TTC549 (cell line): ENCODE data around the gene PDPR.
"Not testable (repeated sequence)": the region's sequence is repeated elsewhere in the genome, so short reads cannot be mapped to it uniquely, and the experiment has no call there.

Experiments used
- FAIRE-seq: peaks from 2 replicates; lab custom pipeline; 2012; peaks lifted over from hg19 to GRCh38; lab: Jason Lieb, UNC

Gene PDPR

DNA sequence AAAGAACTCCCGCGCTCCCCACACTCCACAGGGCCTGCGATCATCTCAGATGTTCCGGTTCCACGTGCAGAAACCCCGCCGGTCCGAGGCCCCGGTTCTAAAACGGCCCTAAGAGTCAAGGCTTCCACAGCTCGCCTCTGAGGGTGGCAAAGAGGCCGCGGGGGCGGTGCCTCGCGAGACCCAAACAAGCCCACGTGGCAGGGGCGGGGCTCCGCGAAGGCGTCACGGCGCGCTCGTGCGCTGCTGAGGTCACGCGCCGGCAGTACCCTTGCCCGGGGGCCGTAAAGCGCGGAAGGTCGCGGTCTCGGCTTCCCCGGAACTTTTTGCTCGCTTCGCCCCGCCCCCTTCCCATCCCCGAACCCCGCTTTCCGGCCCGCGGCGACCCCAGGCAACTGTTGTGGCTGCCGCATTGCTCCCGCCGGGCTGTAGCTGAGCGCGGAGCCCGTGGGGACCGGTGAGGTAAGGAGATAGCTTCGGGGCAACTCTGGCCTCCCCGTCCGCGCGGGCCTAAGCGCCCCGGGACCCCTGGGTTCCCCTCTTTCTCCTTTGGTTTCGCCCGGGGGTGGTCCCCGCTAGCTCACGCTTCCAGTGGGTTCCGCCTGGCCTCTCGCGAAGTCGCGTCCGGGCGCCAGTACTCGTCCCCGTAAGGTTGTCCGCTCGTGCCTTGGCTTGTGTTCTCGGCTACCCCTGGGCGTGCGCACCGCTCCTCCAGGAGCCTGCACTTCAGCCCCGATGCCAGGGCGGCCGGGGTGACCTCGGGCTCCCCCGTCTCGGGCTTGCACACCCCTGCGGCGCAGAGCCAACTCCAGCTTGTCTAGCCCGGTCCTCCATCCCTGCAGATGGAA, at the start of gene PDPR:
TSS of gene PDPR (plus strand) at position 351 of the 845 bp plus-strand sequence. CDS start 6,161 bp downstream, outside the sequence.
- FAIRE-seq = not testable (repeated sequence)

DNA sequence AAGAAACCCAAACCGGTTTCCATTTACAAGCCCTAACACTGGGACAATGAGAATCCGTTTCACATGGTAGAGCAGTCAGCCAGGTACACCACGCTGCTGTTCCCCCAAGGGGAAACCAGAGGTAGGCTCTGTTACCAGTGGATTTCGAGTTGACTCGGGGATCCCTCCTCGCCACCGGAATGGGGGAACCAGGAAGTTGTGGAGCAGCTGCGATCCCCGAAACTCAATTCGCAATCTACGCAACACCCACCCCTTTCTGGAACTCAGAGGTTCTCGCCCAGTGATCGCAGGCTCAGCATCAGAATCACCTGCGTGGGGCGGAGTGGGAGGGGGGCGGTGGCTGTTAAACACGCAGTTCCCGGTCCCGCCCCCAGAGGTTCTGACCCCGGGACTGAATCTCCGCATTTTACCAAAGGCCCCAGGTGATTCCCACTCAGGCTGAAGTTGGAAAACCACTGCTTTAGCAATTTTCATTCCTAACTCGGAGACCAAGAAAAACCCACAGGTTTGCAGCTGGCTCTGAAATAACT, 49.2 kb upstream of the PDPR start:
- not testable (repeated sequence) for FAIRE-seq

DNA sequence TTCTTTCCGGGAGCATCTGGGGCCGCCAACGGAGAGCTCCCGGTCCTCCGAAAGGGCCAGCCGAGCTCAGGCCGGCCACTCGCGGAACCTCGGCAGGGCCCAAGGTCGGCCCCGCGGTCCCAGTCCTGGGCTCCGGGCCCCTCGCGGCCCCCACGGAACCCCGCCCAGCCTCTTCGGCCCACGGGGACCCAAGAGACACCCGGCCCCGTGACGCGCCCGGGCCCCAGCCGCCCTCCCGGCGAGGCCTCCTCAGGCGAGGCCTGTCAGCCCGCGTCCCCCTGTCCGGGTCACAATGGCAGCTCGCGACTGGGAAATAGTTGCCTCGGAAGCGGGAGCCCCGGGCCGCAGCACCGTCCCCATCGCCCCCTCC, 48.8 kb upstream of the PDPR start:
- not testable (repeated sequence) for FAIRE-seq

DNA sequence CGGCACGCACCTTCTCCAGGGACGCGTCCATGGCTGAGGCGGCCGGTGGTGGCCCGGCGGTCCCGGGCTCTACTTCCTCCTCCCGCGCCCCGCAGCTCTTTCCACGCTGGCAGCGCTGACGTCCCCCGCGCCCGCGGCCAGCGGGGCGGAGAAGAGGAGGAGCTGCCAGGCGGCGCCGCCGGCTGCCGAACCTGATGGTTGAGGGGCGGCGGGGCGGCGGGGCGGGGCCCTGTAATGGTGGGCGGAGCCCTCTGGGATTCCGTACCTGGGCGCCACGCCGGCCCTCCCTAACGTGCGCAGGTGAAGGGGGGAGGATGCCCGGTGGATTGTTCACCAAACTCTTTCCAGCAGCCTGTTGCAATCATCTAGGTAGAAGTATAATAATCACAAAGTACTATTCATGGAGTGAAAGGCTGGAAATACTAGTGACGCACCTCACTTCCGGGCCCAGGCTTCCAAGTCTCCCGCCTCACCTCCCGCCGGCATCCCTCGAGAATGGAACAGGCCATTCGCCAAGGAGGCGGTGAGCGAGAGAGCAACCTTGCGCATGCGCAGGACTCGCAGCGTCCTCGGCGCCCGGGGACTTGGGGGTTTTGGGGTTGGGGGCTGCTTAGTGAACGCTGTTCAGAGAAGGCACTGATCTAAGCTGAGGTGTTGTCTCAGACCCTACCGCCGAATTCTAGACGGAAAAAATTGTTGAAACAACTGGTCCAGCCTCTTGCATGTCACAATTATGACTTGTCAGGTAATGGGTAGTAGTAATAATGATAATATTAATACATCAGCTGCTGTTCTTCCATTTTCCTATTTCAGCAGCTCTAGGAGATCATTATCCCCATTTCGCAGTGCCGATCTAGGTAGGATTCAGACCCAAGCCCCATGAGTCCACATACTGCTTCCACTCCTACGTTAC, 48.1 kb upstream of the PDPR start:
- FAIRE-seq = not testable (repeated sequence)

DNA sequence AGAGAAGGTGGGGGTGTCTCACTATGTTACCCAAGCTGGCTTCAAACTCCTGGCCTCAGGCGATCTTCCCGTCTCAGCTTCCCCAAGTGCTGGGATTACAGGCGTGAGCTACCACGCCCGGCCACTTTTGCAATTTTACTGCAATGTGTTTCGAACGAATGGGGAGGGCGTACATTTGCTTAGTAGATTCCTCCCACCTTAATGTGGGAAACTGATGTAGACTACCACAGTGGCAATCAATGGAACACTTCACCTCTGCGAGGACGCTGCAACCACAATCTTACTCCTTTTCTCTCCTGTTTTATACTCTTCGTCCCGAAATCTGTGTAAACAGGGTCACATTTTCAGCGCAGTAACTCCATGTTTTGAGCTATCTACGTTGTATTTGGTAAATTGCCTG, 47.4 kb upstream of the PDPR start:
- not testable (repeated sequence) for FAIRE-seq

DNA sequence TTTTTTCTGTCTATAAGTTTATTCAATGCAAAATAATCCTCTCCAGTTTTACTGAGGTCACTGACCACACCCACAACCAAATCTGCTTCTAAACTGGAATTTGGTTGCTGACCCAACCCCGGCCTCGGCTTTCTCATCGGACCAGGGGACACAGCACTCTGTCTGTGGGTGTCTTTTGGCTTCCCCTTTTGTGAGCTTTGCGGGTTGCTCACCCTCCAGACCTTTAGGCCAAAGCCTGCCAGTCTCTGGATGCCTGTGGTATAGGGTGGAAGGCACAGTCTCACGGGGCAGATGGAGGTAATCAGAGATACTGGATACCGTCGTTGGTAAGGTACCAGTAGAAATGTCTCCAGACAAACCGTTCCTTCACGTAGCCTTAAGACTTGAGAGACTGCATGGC, 35.1 kb upstream of the PDPR start:
- not testable (repeated sequence) for FAIRE-seq

DNA sequence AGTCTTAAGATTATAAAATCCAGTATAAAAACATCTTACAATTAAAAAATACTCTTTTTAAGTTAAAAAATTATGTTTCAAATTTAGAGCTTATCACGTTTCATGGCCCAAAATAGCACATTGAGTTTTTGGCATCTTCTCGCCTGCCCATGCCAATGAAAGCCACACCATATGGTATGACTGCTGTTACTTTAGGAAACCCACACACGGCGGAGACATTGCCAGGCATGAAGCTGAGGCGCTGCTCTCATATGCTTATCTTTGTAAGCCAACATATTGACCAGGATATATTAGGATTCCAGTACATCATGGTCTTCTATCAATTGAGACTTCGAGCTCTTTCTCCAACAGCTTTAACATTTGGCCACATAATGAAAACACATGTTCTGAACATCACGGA, 32.9 kb upstream of the PDPR start:
- not testable (repeated sequence) for FAIRE-seq

DNA sequence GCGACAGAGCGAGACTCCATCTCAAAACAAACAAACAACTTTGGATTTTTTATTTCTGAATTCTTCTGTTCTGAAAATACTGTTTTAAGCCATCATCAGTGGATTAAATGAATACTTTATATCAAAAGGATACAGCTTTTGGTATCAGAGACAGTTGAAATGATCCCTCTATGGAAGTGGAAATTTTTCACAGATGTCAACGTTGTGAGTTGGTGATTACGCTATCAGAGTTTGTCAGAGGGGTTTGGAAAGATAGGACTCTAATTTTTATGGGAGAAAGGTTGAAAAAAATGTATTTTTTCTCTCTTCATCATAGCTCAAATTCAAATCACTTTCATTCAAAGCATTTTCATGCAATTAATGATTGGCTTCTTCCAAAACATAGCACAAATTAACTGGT, 30.2 kb upstream of the PDPR start:
- not testable (repeated sequence) for FAIRE-seq

DNA sequence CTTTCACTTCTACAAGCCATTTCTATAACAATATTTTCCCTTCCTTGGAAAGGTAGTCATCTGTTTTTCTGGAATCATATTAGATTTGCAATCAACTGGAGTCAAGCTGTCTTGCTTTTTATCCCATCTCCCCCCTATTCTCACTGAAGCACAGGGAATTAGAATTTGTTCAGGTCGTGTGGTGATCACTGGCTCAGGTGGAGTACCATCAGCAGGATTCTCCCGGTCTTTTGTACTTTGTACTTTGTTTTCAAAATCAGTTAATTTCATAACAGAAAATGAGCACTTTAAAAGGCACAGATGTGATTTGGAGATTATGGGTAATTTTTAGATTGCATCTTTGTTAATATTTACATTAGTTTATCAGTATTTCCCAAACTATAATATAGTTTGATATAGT, 26.0 kb upstream of the PDPR start:
- FAIRE-seq = not testable (repeated sequence)

DNA sequence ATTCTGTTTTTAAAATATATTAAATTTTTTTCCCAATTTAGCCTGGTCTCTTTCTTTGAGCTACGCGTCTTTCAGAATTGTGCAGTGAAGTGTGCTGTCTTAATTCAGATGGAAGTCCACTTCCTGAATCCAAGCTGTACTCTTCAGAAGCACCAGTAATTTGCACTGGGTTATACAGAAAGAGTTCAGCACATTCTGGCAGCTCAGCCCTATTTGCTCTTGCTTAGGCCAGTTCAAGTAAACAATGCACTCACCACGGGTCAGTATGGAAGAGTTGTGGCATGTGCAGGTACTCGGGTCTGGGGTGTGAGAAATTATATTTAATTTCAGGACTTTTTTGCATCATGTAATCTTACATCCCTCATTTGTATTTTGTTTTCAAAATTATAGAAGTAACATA, 25.3 kb upstream of the PDPR start:
- not testable (repeated sequence) for FAIRE-seq

DNA sequence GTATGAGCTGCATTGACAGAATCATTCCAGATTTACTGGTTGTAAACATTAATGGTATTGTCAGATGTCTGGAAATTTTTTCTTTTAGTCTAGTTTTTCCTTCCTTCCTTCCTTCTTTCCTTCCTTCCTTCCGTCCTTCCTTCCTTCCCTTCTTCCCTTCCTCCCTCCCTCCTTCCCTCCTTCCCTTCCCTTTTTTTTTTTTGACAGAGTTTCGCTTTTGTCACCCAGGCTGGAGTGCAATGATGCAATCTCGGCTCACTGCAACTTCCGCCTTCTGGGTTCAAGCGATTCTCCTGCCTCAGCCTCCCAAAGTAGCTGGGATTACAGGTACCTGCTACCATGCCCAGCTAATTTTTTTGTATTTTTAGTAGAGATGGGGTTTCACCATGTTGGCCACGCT, 24.8 kb upstream of the PDPR start:
- FAIRE-seq = not testable (repeated sequence)

DNA sequence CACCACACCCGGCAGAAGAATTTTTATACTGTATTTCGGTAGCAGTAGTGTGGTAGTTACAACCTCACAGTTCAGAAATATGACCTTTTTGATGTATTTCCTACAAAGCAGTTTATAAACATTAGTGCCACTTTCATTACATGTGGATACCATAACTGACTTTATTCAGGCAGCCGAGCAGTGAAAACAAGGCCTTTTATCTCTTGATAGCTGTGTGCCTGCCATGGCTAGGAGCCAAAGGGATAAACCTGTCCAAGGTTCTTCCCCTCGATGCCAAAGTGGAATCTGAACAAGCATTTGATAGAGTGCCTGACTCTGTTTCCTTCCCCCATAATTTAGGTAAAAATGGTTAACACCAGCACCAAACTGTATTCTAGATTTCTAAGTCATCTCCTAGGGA, 23.0 kb upstream of the PDPR start:
- FAIRE-seq = not testable (repeated sequence)

DNA sequence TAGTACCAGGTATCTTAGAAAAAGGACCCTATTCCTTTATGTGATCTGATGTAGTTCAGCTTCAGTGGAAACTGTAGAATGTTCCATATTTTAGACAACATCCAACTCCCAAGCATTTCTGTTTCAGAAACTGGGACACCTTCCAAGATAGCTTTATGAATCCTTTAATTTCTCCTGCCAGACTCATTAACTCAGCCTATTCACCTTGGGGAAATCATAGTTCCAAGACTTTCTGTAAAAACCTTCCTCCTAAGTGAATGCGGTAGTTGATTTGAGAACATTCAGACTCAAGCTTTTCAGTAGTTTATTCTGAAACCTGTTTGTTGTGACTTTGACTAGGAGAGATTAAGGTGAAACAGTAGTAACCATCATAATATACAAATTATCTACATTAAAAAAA, 20.0 kb upstream of the PDPR start:
- FAIRE-seq = not testable (repeated sequence)

DNA sequence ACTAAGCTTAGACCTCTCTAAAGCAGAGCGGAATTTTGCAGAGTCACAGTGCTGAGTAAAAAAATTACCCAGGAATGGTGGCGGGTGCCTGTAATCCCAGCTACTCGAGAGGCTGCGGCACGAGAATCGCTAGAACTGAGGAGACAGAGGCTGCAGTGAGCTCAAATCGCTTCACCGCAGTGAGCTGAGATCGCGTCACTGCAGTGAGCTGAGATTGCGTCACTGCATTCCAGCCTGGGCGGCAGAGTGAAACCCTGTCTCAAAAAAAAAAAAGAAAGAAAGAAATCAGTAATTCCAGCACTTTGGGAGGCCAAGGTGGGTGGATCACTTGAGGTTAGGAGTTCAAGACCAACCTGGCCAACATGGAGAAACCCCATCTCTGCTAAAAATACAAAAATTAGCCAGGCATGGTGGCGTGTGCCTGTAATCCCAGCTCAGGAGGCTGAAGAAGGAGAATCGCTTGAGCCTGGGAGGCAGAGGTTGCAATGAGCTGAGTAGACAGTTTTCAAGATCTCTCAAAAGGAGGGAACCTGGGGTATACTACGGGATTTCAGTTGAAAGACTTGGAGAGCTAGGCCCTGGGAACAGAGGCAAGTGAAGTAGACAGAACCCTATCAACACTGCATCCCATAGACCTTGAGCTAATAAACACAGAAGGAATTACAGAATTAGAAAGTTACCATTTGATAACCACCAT, 4.4 kb upstream of the PDPR start:
- FAIRE-seq = not testable (repeated sequence)

DNA sequence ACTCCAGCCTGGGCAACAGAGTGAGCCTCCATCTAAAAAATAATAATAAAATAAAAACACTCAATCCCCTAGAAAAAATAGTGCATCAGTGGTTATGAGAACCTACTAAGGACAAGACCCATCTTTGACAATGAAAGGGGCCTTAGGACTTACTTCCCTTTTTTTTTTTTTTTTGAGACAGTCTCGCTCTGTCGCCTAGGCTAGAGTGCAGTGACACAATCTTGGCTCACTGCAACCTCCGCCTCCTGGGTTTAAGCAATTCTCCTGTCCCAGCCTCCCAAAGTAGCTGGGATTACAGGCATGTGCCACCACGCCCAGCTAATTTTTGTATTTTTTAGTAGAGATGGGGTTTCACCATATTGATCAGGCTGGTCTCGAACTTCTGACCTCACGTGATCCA, 2.0 kb upstream of the PDPR start:
- FAIRE-seq = not testable (repeated sequence)

DNA sequence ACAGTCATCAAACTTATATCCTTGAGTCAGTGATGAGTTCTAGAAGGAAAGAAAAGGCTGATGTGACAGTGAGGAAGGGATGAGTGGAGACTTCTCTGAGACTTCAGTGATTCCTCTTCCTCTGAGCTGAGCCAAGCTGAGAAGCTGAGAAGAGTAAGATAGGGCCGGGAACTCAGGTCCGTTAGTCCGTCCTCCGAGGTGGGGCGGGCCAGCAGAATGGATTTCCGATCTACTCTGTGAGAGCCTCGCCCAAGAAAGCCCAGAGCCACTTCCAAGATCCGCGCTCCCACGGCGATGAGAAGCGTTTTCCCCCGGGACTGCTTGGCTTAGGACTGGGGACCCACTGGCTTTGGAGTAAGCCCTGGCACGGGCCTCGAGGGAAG, 542 bp upstream of the PDPR start:
- FAIRE-seq = not testable (repeated sequence)

DNA sequence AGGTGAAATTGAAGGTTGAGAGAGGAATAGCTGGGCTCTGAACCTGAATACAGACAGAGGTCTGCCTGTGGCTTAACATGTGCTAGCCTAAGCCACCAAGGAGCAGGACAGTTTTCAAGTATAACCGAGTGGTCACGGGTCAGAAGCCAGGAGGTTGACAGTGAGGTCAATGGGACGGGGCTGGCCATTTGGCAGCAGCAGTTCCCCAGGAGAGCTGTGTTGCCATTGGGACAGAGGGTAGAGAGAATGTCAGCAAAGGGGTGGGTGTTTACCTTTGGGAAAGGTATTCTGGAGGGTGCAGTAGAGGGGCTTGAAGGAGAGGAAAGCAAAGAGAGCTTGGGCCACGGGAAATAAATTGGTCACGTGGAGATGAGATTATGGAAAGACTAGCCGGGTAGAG, 4.2 kb downstream of the PDPR start:
- FAIRE-seq = not testable (repeated sequence)

DNA sequence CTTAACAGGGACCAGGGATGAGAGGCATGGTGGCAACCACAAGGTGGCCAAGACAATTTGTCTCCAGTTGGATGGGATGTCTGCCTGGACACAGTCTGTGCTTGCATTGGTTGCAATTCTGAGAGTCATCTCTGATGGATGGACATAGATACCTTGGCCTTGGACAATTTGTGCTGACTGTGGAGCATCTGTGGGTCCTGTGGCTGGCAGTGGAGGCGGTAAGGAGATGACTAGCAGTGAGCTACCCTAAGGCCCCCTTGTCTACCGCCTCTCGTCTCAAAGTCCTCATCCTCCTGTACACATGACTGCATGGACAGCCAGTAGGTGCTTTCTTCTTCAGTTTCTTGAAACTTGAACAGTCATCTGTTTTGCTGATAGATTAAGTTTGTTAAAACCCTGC, 4.6 kb downstream of the PDPR start:
- FAIRE-seq = not testable (repeated sequence)

DNA sequence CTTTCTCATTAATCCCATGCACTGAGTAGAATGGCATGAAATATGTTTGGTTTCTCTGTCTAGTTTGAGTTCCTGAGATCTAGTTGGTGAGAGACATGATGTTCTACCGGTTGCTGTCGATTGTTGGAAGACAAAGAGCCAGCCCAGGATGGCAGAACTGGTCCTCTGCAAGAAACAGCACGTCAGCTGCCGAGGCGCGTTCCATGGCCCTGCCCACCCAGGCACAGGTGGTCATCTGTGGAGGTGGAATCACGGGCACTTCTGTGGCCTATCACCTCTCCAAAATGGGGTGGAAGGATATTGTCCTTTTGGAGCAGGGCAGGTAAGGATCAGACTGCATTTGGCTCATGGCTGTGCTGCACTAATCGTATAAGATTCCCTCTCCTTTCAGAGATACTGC, 6.3 kb downstream of the PDPR start:
- FAIRE-seq = not testable (repeated sequence)

DNA sequence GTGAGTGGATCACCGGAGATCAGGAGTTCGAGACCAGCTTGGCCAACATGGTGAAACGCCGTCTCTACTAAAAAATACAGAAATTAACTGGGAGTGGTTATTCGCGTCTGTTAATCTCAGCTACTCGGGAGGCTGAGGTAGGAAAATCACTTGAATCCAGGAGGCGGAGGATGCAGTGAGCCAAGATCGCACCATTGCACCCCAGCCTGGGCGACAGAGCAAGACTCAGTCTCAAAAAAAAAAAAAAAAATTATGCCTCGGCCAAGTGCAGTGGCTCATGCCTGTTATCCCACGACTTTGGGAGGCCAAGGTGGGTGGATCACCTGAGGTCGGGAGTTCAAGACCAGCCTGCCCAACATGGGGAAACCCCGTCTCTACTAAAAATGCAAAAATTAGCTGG, 9.7 kb downstream of the PDPR start:
- not testable (repeated sequence) for FAIRE-seq

DNA sequence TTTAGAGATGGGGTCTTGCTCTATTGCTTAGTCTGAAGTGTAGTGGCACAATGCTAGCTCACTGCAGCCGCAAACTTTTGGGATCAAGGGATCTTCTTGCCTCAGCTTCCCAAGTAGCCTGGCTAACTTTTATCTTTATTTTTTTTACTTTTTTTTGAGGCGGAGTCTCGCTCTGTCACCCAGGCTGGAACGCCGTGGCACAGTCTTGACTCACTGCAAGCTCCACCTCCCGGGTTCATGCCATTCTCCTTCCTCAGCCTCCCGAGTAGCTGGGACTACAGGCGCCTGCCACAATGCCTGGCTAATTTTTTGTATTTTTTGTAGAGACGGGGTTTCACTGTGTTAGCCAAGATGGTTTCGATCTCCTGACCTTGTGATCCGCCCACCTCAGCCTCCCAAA, 12.1 kb downstream of the PDPR start:
- FAIRE-seq = not testable (repeated sequence)

DNA sequence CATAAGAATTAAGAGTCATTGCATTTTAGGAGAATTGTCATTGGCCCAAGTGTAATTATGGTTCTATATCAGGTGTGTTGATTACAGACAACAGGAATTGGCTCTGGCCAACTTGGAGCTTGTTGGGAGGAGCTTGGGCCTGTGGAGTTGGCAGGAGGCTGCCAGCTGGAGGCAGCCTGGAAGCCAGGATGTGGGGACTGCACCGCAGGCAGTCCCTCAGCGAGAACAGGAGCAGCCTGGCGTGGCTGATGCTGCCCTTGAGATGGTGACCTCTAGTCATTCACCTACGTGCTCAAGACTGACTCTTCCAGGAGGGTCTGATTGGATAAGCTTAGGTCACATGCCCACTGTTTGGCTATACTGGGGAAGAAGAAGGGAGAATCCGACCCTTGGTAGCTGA, 13.6 kb downstream of the PDPR start:
- FAIRE-seq = not testable (repeated sequence)
